Endometrial microvascular endothelial cells (primary cell): ENCODE measurements around the gene KLKB1. TPM values are rescaled to one million over a fixed set of nuclear protein-coding genes. Genes with fewer than 3 reads are reported as not detected.

ENCODE experiments used
- in situ Hi-C: cut with HindIII; loops from 2 replicates; pipeline ENCODE4 v1.10.0; 2017; ENCODE audit warnings: low sequenced_read_pairs, low pct_unique_long_range_greater_than_20kb; ENCODE audit errors: inconsistent ontology term
- total RNA-seq: library from RNA; depleted of rRNA; stranded (reverse); fragments of >200 nt; gene quantifications from one replicate; pipeline ENCODE4 v1.2.3, GENCODE V29; 2015; ENCODE audit errors: inconsistent ontology term

KLKB1 gene
- not detected for total RNA-seq

GRCh38 chr4:186227221-186227620, at the start of gene KLKB1:
Gene KLKB1, plus strand, starts transcription at chr4:186227507. Its CDS starts 689 bp downstream, at chr4:186228196.
- in situ Hi-C loops: no loop called here

- in situ Hi-C loops: no loop called here
These were observed 39.2 kb upstream of the KLKB1 start for GRCh38 chr4:186188107-186188506.

GRCh38 chr4:186189656-186190055, 37.7 kb upstream of the KLKB1 start:
- in situ Hi-C loops: no loop called here

DNA sequence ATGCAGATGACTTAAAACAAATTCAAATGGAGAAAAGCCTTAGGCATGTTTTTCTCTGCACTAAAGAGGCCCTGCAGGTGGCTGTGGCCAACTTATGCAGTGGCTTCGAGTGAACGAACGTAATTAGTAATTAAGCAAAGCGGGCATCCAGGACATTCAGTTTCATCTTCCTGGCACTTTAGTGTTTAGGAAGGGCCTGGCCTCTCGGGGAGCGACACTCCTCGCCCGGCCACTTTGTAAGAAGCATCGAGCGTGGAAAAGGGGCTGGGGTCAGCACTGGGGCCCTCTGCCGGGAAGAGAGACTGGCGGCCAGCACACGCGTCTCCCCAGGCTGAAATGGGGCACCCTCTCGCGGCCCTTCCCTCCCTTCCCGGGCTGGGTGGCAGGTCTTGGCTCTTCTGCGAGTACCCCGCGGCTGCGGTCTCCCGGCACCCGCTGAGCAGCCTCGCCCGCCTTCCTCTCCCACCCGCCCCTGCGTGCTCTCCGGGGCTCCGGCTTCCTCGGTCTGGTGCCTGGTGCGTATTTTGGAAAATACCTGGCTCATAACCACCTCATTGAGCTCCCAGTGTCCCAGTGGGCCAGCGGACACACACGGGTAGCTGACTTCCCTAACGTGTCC, 36.6 kb upstream of the KLKB1 start:
- in situ Hi-C loops: no loop called here

DNA sequence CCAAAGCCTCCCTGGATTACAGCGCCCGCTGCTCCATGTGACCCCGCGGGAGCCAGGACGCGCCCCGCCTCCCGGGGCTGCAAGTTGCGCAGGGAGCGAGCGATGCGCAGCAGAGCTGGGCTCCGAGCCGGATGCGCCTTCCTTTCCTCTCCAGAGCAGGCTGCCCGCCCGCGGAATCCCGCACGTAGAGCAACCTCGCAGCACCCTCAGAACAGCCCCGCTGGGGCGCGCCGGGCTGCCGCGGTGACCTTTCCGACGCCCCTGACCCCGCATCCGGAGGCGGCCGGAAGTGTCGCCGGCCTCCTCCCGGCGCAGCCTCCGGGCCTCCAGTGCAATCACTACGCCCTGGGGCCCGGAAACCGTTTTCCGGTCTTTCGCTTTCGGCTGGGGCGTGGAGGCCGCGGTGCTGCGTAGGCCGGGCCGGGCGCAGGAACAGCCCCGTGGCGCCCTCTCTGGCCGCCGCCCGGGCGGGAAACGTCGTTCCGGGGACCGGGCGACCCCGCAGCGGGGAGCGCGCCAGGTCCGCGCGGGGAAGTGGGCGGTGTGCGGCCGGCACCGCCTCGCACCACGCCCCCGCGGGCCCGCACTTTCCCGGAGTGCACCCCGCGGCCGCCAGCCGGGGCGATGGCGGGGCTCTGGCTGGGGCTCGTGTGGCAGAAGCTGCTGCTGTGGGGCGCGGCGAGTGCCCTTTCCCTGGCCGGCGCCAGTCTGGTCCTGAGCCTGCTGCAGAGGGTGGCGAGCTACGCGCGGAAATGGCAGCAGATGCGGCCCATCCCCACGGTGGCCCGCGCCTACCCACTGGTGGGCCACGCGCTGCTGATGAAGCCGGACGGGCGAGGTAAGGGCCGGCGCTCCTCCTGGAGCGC, 35.9 kb upstream of the KLKB1 start, which contains the start of gene CYP4V2:
TSS of gene CYP4V2 (plus strand) at position 368 of the 866 bp plus-strand sequence. CDS start at position 625, 257 bp downstream.
- in situ Hi-C loops: no loop called here

DNA sequence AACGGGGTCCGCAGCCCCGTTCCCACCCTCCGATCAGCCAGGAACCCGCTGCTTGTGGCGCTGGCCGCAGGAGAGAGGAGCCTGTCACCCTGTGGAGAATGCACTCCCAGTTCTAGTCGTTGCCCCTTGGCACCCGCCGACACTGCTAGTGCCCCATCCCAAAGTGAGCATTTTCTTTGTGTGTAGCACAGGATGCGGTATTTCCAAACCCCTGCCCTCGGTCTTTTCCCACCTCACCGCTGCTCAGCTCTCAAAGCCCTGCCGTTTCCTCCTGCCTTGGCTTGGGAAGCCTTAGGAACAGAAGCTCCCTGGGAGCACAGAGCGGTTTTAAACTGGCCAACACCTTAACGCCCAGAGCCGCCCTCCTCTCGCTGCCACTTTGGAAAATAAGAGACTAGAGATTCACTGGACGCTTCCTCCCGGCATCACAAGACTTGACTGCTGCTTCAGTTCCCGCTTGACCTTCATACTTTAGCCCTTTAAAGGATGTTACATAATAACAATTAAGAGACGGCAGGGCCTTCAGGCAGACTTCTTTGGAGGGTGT, 35.2 kb upstream of the KLKB1 start:
- in situ Hi-C loops: no loop called here

DNA sequence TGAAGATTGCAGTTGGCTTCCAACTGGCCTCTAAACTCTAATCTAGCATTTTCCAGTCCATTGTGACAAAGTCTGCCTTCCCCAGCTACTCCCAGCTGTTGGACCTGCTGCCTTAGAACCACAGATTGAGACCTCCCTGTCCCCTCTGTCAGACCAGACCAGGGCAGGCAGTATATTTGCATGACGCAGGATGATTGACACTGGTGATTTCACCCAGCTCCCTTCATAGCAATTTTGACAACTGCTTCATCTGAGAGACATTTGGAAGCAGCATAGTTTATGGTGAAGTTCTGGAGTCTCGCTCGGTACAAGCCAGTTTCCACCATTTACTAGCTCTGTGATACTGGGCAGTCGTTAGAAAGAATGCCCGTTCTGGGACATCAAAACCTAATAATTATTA, 33.5 kb upstream of the KLKB1 start:
- in situ Hi-C loops: no loop called here

DNA sequence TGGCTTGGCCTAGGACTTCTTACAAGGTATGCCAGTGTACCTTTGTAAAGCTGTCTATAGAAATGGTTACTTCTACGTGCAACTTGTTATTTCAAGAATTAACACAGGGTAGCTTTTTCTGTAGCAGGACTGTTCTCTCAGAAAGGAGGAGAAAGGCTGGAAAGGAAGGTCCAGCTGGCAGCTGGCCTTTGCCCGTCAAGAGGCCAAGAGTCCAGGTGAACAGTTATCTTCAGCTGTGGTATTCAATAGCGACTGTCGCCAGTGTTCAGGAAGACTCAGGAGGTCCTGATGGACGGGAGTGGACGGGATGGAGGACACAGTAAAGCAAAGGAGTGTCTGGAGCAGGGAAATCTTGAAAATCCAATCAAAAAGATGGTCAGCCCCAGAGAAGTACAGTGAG, 31.2 kb upstream of the KLKB1 start:
- in situ Hi-C loops: no loop called here

DNA sequence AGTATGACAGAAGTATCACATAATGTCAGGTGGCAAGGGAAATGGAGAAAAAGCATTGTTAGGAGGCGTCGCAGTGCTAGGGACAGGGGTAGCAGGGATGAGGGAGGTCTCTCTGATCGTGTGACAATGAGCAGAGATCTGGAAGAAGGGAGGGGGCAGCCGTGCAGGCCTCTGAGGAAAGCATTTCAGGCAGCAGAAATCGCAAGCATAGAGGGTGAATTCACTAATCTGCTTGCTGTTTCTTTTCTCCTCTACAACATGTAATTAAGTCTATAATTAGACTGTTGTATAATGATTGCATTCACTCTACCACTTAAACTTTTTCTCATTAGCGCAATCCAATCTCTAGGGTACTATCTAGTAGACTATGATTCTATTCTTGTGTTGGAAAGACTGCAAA, 26.8 kb upstream of the KLKB1 start:
- in situ Hi-C loops: no loop called here

- in situ Hi-C loops: no loop called here
These were observed 26.3 kb upstream of the KLKB1 start for GRCh38 chr4:186201010-186201409.

GRCh38 chr4:186201535-186202230, 25.6 kb upstream of the KLKB1 start:
- in situ Hi-C loops: no loop called here

GRCh38 chr4:186202490-186203140, 24.7 kb upstream of the KLKB1 start:
- in situ Hi-C loops: no loop called here

GRCh38 chr4:186203406-186203805, 23.9 kb upstream of the KLKB1 start:
- in situ Hi-C loops: no loop called here

DNA sequence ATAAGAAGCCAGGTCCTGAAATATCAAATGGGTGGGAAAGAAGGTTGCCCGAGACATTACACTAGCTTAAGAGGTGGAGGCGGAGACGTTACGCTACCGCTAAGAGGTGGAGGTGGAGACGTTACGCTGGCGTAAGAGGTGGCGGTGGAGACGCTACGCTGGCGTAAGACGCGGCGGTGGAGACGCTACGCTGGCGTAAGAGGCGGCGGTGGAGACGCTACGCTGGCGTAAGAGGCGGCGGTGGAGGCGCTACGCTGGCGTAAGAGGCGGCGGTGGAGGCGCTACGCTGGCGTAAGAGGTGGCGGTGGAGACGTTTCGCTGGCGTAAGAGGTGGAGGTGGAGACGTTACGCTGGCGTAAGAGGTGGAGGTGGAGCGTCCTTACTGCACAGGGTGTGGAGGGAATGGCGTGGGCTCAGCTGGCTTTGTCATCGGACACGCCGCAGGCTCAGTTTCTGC, 23.2 kb upstream of the KLKB1 start:
- in situ Hi-C loops: no loop called here

GRCh38 chr4:186204686-186205085, 22.6 kb upstream of the KLKB1 start:
- in situ Hi-C loops: no loop called here

GRCh38 chr4:186205156-186205555, 22.2 kb upstream of the KLKB1 start:
- in situ Hi-C loops: no loop called here

GRCh38 chr4:186216465-186217024, 10.8 kb upstream of the KLKB1 start:
- in situ Hi-C loops: no loop called here

GRCh38 chr4:186217733-186218293, 9.5 kb upstream of the KLKB1 start:
- in situ Hi-C loops: no loop called here
